ENCODE data around the gene SOX9.

Gene SOX9

DNA sequence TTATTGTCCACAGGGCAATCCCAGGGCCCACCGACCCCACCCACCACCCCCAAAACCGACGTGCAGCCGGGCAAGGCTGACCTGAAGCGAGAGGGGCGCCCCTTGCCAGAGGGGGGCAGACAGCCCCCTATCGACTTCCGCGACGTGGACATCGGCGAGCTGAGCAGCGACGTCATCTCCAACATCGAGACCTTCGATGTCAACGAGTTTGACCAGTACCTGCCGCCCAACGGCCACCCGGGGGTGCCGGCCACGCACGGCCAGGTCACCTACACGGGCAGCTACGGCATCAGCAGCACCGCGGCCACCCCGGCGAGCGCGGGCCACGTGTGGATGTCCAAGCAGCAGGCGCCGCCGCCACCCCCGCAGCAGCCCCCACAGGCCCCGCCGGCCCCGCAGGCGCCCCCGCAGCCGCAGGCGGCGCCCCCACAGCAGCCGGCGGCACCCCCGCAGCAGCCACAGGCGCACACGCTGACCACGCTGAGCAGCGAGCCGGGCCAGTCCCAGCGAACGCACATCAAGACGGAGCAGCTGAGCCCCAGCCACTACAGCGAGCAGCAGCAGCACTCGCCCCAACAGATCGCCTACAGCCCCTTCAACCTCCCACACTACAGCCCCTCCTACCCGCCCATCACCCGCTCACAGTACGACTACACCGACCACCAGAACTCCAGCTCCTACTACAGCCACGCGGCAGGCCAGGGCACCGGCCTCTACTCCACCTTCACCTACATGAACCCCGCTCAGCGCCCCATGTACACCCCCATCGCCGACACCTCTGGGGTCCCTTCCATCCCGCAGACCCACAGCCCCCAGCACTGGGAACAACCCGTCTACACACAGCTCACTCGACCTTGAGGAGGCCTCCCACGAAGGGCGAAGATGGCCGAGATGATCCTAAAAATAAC is 3.0 kb downstream of the SOX9 start:
- peak; percentile 30 for DNase-seq (ENCODE audit: low spot score)
- TF ChIP-seq, protein P1, sequence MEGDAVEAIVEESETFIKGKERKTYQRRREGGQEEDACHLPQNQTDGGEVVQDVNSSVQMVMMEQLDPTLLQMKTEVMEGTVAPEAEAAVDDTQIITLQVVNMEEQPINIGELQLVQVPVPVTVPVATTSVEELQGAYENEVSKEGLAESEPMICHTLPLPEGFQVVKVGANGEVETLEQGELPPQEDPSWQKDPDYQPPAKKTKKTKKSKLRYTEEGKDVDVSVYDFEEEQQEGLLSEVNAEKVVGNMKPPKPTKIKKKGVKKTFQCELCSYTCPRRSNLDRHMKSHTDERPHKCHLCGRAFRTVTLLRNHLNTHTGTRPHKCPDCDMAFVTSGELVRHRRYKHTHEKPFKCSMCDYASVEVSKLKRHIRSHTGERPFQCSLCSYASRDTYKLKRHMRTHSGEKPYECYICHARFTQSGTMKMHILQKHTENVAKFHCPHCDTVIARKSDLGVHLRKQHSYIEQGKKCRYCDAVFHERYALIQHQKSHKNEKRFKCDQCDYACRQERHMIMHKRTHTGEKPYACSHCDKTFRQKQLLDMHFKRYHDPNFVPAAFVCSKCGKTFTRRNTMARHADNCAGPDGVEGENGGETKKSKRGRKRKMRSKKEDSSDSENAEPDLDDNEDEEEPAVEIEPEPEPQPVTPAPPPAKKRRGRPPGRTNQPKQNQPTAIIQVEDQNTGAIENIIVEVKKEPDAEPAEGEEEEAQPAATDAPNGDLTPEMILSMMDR (IDR thresholded peaks at IDR 0.05; ENCODE audit: extremely low read depth, missing control alignments) = no peak

DNA sequence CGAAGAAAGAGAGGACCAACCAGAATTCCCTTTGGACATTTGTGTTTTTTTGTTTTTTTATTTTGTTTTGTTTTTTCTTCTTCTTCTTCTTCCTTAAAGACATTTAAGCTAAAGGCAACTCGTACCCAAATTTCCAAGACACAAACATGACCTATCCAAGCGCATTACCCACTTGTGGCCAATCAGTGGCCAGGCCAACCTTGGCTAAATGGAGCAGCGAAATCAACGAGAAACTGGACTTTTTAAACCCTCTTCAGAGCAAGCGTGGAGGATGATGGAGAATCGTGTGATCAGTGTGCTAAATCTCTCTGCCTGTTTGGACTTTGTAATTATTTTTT is 3.6 kb downstream of the SOX9 start:
- TF ChIP-seq, protein P1 (IDR thresholded peaks at IDR 0.05; ENCODE audit: extremely low read depth, missing control alignments) = no peak
- DNase-seq (ENCODE audit: low spot score) = no peak

DNA sequence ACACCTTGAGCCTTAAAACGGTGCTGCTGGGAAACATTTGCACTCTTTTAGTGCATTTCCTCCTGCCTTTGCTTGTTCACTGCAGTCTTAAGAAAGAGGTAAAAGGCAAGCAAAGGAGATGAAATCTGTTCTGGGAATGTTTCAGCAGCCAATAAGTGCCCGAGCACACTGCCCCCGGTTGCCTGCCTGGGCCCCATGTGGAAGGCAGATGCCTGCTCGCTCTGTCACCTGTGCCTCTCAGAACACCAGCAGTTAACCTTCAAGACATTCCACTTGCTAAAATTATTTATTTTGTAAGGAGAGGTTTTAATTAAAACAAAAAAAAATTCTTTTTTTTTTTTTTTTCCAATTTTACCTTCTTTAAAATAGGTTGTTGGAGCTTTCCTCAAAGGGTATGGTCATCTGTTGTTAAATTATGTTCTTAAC is 4.4 kb downstream of the SOX9 start:
- DNase-seq (ENCODE audit: low spot score) = no peak
- TF ChIP-seq, protein P1 (IDR thresholded peaks at IDR 0.05; ENCODE audit: extremely low read depth, missing control alignments) = no peak

DNA sequence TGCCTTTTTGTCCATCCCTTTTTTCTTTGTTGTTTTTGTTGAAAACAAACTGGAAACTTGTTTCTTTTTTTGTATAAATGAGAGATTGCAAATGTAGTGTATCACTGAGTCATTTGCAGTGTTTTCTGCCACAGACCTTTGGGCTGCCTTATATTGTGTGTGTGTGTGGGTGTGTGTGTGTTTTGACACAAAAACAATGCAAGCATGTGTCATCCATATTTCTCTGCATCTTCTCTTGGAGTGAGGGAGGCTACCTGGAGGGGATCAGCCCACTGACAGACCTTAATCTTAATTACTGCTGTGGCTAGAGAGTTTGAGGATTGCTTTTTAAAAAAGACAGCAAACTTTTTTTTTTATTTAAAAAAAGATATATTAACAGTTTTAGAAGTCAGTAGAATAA is 4.9 kb downstream of the SOX9 start:
- TF ChIP-seq, protein P1 (IDR thresholded peaks at IDR 0.05; ENCODE audit: extremely low read depth, missing control alignments) = no peak
- no peak for DNase-seq (ENCODE audit: low spot score)

DNA sequence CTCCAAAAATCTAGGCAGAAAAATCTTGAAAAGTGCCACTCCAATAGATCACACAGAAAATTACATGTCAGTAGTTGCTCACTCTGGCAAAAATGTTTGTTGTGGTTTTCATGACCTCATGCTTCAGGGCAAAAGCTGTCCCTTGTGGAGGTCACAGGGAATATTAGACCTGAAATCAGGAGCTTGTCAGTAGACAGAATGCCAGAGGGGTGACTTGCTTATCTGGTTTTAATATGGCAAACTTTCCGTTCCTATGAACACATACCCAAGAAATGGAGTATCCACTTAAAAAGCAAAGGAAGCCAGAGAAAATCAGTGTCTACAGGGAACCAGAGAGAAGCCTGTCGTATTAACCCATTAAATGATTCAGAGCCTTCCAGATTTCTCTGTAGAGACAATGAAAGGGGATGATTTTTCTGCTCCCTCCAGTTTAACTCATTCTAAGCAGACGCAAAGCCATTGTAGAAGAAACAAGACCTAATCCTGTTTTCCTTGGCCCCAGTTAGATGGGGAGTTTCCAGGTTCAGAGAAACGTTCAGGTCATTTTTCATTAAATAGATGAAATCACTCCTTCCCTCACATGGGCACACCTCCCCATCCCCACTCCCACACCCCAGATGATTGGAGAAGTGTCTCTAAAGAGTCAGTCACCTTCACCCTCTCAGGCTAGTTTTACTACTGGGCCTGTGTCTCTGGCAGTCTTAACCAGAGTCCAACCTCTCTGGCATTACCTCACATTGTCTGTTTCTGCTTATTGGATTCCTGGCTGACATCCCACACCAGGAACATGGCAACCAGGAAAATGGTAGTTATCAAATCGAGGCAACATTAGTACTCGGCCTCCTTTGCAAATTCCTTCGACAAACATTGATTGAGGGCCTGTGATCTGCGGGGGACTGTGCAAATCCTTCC is 6.0 kb downstream of the SOX9 start:
- DNase-seq (ENCODE audit: low spot score) = no peak
- TF ChIP-seq, protein P1 (IDR thresholded peaks at IDR 0.05; ENCODE audit: extremely low read depth, missing control alignments) = no peak

DNA sequence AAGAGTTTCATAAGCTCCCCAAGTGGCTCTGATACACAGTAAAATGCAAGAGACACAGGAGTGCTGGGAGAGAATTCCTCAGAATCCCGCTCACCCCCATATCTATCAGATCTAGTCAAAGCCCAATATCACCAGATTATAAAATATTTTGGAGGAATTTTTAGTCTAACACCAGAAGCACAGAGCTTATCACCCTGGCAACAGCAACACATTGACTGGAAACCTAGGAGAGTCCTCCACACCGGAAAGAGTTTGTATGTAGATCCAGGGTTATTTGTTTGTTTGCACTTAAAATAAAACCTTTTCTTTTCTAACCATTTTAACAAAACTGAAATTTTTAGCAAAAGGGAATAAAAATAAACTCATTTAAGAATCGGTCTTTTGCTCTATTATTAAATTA is 7.2 kb downstream of the SOX9 start:
- TF ChIP-seq, protein P1 (IDR thresholded peaks at IDR 0.05; ENCODE audit: extremely low read depth, missing control alignments) = no peak
- DNase-seq (ENCODE audit: low spot score) = no peak

Data from GM20000 (cell line).